HUES6 (cell line): Measurements from ENCODE around the gene PPP1R1A.

Source experiments
- H3K27ac ChIP-seq: 2 replicates; pipeline ENCODE4 v1.7.0; 2013; ENCODE audit warnings: low read depth, mild to moderate bottlenecking, low read length, inconsistent platforms
- H3K27me3 ChIP-seq: 2 replicates; pipeline ENCODE4 v1.6.1; 2013; ENCODE audit warnings: low read length; ENCODE audit not compliant: control insufficient read depth, insufficient read depth
- H3K36me3 ChIP-seq: 2 replicates; pipeline ENCODE4 v1.6.1; 2013; ENCODE audit warnings: low read length; ENCODE audit not compliant: control insufficient read depth, insufficient read depth
- H3K4me1 ChIP-seq: 2 replicates; pipeline ENCODE4 v1.6.1; 2013; ENCODE audit warnings: low read length; ENCODE audit not compliant: control insufficient read depth, insufficient read depth
- H3K4me3 ChIP-seq: 2 replicates; pipeline ENCODE4 v1.5.1; 2013; ENCODE audit warnings: low read depth, low read length
- H3K9ac ChIP-seq: one replicate; pipeline ENCODE4 v1.6.1; 2013; ENCODE audit warnings: mild to moderate bottlenecking, low read length
- H3K9me3 ChIP-seq: 2 replicates; pipeline ENCODE4 v1.6.1; 2013; ENCODE audit warnings: low read depth, low read length; ENCODE audit not compliant: control insufficient read depth, insufficient read depth

Gene PPP1R1A

DNA sequence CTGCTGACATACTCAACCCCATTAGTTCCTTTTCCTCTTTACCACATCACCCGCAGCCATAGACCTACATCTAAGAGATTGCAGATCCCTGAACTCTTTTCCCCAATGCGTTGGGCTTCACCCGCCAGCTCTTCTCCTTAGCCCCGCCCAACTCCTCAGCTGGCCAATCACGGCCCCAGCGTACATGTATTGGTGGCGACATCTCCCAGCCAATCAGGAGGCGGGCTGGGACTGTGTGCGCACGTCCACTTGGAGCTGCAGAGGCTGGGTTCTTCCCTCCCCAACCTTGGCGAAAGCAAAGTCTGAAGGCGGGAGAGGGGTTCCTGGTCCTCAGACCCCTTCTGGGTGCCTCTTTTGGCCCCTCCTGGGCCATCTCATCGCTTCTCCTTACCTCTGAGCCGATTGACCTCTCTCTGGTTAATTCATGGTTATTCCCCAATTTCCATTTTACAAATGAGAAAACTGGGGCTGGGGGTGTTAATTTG, 28.0 kb downstream of the PPP1R1A start:
- Histone ChIP-seq H3K4me1 (peaks cover 23% of the 10 kb centered on the region), H3K36me3 (no peaks in the 10 kb centered on the region), H3K4me3 (peak overlapping the region; percentile 46; the same call in 1 of the 2 replicates), H3K27me3 (peaks cover 62% of the 10 kb centered on the region), H3K9me3 (no peaks in the 10 kb centered on the region), H3K27ac (no peak overlapping the region), H3K9ac (no peak overlapping the region)

DNA sequence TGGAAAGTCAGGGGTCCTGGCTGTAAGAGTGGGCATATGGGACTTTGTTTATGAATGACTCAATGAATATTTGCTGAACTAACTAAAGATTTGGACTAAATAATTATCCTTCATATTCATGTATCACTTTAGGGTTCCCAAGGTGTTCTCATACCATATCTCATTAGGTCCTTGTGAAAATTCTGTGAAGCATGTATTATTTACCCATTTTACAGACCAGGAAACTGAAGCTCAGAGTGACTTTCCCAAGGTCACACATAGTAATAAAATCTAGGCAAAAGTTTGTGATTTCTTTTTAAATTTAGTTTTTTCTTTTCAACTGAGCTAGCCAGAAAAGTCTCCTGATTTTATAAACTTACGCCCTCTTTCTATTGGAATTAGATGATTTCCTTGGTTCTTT, 29.7 kb downstream of the PPP1R1A start:
- Histone ChIP-seq H3K9me3 (no peaks in the 10 kb centered on the region), H3K27me3 (peaks cover 75% of the 10 kb centered on the region), H3K4me1 (peaks cover 8% of the 10 kb centered on the region; the same call in 1 of the 2 replicates), H3K27ac (no peak overlapping the region), H3K36me3 (no peaks in the 10 kb centered on the region), H3K4me3 (no peak overlapping the region), H3K9ac (no peak overlapping the region)

DNA sequence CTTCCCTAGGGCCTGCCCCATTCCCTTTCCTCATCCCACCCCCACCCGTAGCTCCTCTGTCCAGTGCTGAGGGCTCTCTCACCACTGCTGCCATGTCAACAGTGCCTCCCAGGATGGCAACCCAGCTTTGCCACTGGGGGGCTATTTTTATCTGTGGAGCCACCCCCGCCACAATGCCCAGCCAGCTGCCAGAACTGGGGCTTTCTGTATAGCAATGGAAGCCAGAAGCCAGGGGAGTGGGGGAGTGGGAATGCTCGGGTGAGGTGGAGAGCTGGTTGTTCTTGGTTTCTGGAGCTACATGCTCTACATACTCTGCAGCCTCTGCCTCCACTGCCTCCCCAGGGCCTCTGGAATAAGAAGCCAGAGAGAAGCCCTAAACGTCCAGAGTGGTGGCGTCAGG, 30.1 kb downstream of the PPP1R1A start:
- Histone ChIP-seq H3K9ac (no peak overlapping the region), H3K9me3 (no peaks in the 10 kb centered on the region), H3K36me3 (no peaks in the 10 kb centered on the region), H3K4me3 (no peak overlapping the region), H3K27me3 (peaks cover 75% of the 10 kb centered on the region), H3K4me1 (0 out of 2 replicates have a peak, but pooled peaks cover 8% of the 10 kb centered on the region), H3K27ac (no peak overlapping the region)

DNA sequence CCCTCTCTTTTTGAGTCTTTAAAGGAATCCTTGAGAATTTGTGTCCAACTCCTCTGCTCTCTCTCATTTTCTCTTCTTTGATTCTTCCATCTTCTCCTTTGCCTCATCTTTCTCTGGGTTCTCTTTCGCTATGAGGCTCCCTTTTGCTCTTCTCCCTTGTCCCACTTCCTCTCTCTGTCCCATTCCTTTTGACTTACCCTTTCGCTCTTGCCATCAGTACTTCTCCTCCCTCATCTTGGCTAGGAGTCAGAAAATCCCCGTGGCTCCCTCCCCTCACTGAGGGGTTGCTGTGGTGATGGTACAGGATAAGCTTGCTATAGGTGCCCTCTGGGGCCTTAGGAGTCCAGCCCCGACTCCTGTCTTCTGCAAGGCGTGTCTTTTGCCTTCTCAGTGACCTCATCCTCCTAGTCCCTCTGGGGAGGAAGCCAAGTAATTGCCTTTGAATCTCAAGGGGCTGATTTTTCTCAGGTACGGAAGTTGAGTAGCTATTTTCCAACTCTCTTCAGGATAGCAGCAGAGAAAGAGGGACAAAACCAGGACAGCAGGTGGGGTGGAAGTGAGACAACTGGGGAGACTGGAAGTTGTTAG, 32.7 kb downstream of the PPP1R1A start:
- no peaks in the 10 kb centered on the region for H3K9me3 ChIP-seq
- no peak overlapping the region for H3K27ac ChIP-seq
- no peaks in the 10 kb centered on the region for H3K36me3 ChIP-seq
- 0 out of 2 replicates have a peak, but pooled peaks cover 2% of the 10 kb centered on the region for H3K4me1 ChIP-seq
- H3K9ac ChIP-seq = no peak overlapping the region
- H3K4me3 ChIP-seq = no peak overlapping the region
- peaks cover 75% of the 10 kb centered on the region for H3K27me3 ChIP-seq

DNA sequence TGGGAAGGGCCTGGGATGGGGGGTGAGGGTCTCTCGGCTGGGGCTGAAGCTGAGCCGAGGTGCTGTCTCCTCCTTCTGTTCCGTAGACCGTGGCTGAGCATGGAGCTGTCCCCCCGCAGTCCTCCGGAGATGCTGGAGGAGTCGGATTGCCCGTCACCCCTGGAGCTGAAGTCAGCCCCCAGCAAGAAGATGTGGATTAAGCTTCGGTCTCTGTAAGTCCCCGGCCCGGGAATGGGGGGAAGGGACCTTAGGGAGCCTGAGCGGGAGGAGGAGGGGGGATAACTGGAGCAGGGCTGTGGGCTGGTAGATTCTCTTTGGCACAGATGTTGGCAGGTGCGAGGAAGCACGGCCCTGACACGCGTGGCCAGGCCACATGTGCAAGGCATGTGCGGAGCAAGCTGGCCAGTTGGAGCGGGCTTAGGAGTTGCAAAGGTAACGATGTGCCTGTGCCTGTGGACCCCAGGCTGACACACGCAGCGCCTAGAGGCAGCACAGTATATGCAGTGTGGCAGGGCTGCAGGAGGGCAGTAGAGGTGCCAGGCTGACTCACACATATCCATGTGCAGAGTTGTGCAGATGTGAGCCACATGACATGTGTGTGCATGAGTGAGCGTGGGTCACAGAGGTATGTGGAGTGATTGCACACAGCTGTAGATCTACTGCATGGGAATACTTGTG, 38.5 kb downstream of the PPP1R1A start:
- peaks cover 23% of the 10 kb centered on the region for H3K4me1 ChIP-seq
- H3K36me3 ChIP-seq = no peaks in the 10 kb centered on the region
- H3K27ac ChIP-seq = no peak overlapping the region
- H3K27me3 ChIP-seq = peaks cover 89% of the 10 kb centered on the region
- H3K4me3 ChIP-seq = peak overlapping the region; percentile 75
- H3K9me3 ChIP-seq = no peaks in the 10 kb centered on the region
- H3K9ac ChIP-seq = peak overlapping the region; percentile 18

DNA sequence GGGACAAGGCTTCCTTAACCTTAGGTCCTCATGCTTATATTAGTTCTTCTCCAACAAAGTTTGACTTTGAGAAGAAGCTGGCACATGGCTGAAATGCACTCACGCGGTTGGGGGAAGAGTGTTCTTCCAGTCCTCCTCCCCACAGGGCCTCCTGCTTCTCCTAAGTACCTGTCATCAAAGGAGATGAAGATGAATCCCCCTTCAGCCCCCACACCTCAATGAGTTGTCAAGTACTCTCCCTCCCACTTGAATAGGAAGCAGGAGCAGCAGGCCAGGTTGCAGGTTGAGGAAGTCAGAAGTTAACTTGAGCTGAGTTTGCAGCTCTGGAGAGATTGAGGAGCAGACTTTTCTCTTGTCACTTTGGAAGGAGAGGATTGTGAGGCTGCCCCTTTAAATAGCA, 41.9 kb downstream of the PPP1R1A start:
- no peak overlapping the region for H3K9ac ChIP-seq
- no peaks in the 10 kb centered on the region for H3K36me3 ChIP-seq
- H3K27me3 ChIP-seq = peaks cover 66% of the 10 kb centered on the region
- H3K4me1 ChIP-seq = peaks cover 23% of the 10 kb centered on the region
- H3K27ac ChIP-seq = no peak overlapping the region
- H3K9me3 ChIP-seq = no peaks in the 10 kb centered on the region
- no peak overlapping the region for H3K4me3 ChIP-seq

DNA sequence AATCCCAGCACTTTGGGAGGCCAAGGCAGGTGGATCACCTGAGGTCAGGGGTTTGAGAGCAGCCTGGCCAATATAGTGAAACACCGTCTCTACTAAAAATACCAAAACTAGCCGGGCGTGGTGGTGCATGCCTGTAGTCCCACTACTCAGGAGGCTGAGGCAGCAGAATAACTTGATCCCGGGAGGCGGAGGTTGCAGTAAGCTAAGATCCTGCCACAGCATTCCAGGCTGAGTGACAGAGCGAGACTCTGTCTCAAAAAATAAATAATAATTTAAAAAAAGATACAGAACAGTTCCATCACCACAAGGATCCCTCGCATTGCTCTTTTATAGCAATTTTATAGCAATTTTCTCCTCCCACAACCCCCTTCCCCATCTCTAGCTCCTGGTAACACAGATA, 43.7 kb downstream of the PPP1R1A start:
- Histone ChIP-seq H3K27ac (no peak overlapping the region), H3K36me3 (no peaks in the 10 kb centered on the region), H3K9ac (no peak overlapping the region), H3K4me3 (no peak overlapping the region), H3K4me1 (peaks cover 19% of the 10 kb centered on the region), H3K27me3 (peaks cover 48% of the 10 kb centered on the region), H3K9me3 (no peaks in the 10 kb centered on the region)

DNA sequence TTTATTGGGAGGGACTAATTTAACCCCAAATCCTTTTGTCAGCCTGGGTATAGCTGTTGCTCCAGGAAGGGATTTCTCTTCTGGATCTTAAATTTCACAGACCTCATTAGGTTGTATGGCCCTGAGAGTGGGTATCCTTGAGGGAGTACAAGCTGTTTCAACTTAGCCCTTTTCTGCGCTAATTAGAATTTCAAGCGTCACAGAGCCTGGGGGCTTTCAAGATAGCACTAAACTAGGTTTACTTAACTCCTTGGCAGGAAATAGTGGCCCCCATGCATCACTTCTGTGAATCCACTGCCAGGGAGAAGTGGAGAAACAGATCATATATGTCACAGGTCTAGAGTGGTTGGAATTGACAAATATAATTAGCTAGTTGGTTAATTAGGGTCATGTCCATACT, 44.9 kb downstream of the PPP1R1A start:
- Histone ChIP-seq H3K27me3 (peaks cover 36% of the 10 kb centered on the region), H3K4me1 (peaks cover 19% of the 10 kb centered on the region), H3K4me3 (no peak overlapping the region), H3K36me3 (no peaks in the 10 kb centered on the region), H3K9ac (no peak overlapping the region), H3K27ac (no peak overlapping the region), H3K9me3 (no peaks in the 10 kb centered on the region)

DNA sequence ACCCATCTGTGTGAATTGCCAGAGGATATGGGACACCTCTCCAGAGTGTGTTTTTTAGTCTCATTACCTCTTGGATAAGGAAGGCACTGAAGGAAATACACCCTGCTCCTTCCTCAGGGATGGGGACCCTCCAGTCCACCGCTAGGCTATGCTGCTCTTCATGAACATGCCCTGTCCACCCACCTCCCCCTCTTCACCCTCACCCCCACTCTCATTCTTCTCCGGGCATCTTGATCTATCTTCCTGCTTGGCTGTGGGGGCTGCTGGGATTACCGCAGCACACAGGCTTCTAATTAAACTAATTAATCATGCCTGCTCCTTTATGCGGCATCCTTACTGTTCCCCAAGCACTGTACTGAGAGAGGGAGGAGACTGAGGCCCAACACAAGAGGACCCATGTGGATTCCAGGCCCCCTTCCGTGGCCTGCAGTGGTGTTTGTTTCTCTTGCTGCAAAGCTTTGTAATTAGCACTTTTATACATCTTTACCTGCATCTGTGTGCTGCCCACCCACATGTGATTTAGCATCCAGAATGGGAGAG, 46.6 kb downstream of the PPP1R1A start:
- H3K4me1 ChIP-seq = peaks cover 12% of the 10 kb centered on the region; the same call in 1 of the 2 replicates
- H3K4me3 ChIP-seq = no peak overlapping the region
- no peaks in the 10 kb centered on the region for H3K36me3 ChIP-seq
- no peak overlapping the region for H3K27ac ChIP-seq
- H3K9ac ChIP-seq = no peak overlapping the region
- no peaks in the 10 kb centered on the region for H3K9me3 ChIP-seq
- H3K27me3 ChIP-seq = peaks cover 19% of the 10 kb centered on the region

DNA sequence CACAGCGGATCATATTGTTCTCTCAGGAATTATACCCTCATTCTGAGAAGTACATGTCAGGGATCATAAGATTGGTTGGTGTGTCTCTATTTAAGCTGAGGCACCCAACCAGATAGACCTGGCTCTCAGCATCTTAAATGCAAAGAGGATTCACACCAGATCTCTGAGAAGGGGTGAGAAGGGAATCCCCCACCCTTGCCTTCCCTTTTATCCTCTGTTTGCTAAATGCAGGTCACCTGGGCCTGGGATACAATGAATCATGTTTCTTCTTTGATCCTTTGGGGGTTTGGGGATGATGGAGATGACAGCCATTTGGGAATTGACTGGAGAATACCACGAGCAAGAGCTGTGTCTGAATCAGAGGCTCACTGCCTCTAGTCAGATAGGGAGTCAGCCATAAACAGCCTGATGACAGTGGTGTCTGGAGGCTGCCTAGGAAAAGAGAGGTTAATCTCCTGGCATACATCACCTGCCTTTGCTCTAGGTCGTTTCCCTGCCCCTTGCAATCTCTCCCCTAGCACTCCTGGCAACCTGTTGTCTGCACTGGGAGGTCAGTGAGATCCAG, 50.2 kb downstream of the PPP1R1A start:
- no peaks in the 10 kb centered on the region for H3K36me3 ChIP-seq

DNA sequence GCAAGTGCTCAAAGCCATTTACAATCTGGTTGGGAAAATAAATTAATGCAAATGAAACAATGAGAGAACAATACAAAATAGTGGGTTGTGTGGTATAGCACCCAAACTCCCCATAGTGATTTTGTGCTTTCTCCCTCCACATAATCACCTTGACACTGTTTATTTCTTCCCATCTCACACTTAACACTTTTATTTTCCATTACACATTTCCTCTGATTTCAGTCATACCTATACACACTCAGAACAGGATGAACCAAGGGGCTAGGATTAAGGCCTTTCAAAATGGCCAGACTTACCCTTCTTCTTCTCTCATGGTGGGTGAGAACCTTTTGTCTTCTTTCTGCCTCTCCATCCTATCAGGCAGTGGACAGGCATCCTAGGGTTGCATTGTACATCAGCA, 53.0 kb downstream of the PPP1R1A start:
- H3K27ac ChIP-seq = no peak overlapping the region
- no peaks in the 10 kb centered on the region for H3K36me3 ChIP-seq
- H3K27me3 ChIP-seq = peaks cover 16% of the 10 kb centered on the region; the same call in 1 of the 2 replicates
- peaks cover 5% of the 10 kb centered on the region; the same call in 1 of the 2 replicates for H3K4me1 ChIP-seq
- H3K9me3 ChIP-seq = no peaks in the 10 kb centered on the region
- no peak overlapping the region for H3K9ac ChIP-seq
- no peak overlapping the region for H3K4me3 ChIP-seq

More for the DNA sequence above, 50.2 kb downstream of the PPP1R1A start:
- Histone ChIP-seq H3K9me3 (no peaks in the 10 kb centered on the region), H3K27me3 (peaks cover 12% of the 10 kb centered on the region; the same call in 1 of the 2 replicates), H3K27ac (no peak overlapping the region), H3K4me3 (no peak overlapping the region), H3K4me1 (peaks cover 7% of the 10 kb centered on the region; the same call in 1 of the 2 replicates), H3K9ac (no peak overlapping the region)
